Panc1 (cell line): Measurements from ENCODE around the gene UBE2L6. TPM values are rescaled to one million over a fixed set of nuclear protein-coding genes. Genes with fewer than 3 reads are reported as not detected.

ENCODE experiments used
- ATAC-seq: fragments of 200-7000 bp; cut with Tn5 transposase; 2 replicates; pipeline ENCODE4 v1.9.1; 2020; ENCODE audit warnings: mild to moderate bottlenecking, moderate library complexity
- BruUV-seq: library from RNA; stranded (reverse); fragments of 400-500 nt; replicated peaks from 2 replicates; lab custom pipeline; 2021; lab: Mats Ljungman, UMichigan
- CTCF ChIA-PET: fragments of 300-600 bp; sonication (Branson Sonifier 250); formaldehyde crosslinking; loops from one replicate; lab custom pipeline; 2022; ENCODE audit warnings: antibody characterized with exemption; lab: Charles Lee
- POLR2A ChIA-PET: fragments of 300-600 bp; sonication (Branson Sonifier 250); formaldehyde crosslinking; loops from one replicate; lab custom pipeline; 2022; ENCODE audit warnings: antibody characterized with exemption; lab: Charles Lee
- DNase-seq: peaks from one replicate; pipeline ENCODE4 v3.0.0-alpha.2; 2010; ENCODE audit warnings: low read depth, low spot score
- H3K27ac ChIP-seq: 2 replicates; pipeline ENCODE4 v1.5.1; 2011; ENCODE audit warnings: mild to moderate bottlenecking, low read length, inconsistent platforms
- H3K27me3 ChIP-seq: fragments of 200-500 bp; sonication (Bioruptor generic); 2 replicates; pipeline ENCODE4 v1.6.0; 2014; ENCODE audit warnings: low read length, inconsistent platforms; ENCODE audit not compliant: control insufficient read depth, insufficient read depth
- H3K36me3 ChIP-seq: fragments of 200-500 bp; sonication (Bioruptor generic); 2 replicates; pipeline ENCODE4 v1.5.1; 2014; ENCODE audit warnings: inconsistent platforms, mild to moderate bottlenecking, low read length, moderate library complexity; ENCODE audit not compliant: control insufficient read depth, insufficient read depth
- H3K4me1 ChIP-seq: 2 replicates; pipeline ENCODE4 v1.5.1; 2011; ENCODE audit warnings: inconsistent platforms, mild to moderate bottlenecking, low read length, moderate library complexity; ENCODE audit not compliant: control insufficient read depth, insufficient read depth
- H3K4me3 ChIP-seq, 2 experiments: 2 replicates each; pipeline ENCODE4 v1.5.1; 2011 to 2012; ENCODE audit warnings: low read depth in 2 of 2, low read length in 2 of 2, mild to moderate bottlenecking in 2 of 2, inconsistent platforms in 1 of 2, moderate library complexity in 1 of 2
- H3K9me3 ChIP-seq: fragments of 200-500 bp; sonication (Bioruptor generic); 2 replicates; pipeline ENCODE4 v1.5.1; 2014; ENCODE audit warnings: low read depth, mild to moderate bottlenecking, inconsistent platforms, low read length, moderate library complexity; ENCODE audit not compliant: control insufficient read depth, insufficient read depth
- CTCF ChIP-seq: fragments of 450-650 bp; IDR thresholded peaks from 2 replicates; pipeline ENCODE4 v1.5.1; 2017; ENCODE audit warnings: mild to moderate bottlenecking
- POLR2AphosphoS5 ChIP-seq: IDR thresholded peaks from 2 replicates; pipeline ENCODE4 v1.6.1; 2012; ENCODE audit warnings: mild to moderate bottlenecking, low read depth, low read length, moderate library complexity
- REST ChIP-seq, 2 experiments: IDR thresholded peaks; 2 replicates each; pipeline ENCODE4 v1.6.1; 2011 to 2012; ENCODE audit warnings: low read depth in 2 of 2, control low read depth in 1 of 2, low read length in 1 of 2, mild to moderate bottlenecking in 1 of 2, moderate library complexity in 1 of 2; ENCODE audit not compliant: insufficient read depth in 1 of 2
- SIN3A ChIP-seq: IDR thresholded peaks from 2 replicates; pipeline ENCODE4 v1.6.1; 2012; ENCODE audit warnings: low read depth, mild to moderate bottlenecking, low read length, moderate library complexity, borderline replicate concordance; ENCODE audit not compliant: insufficient read depth
- TCF7L2 ChIP-seq: IDR thresholded peaks from 2 replicates; pipeline ENCODE4 v1.6.1; 2011; ENCODE audit warnings: mild to moderate bottlenecking, low read depth, low read length, inconsistent platforms
- in situ Hi-C: cut with HindIII; loops from 2 replicates; pipeline ENCODE4 v1.10.0; 2016; ENCODE audit warnings: low sequenced_read_pairs, low pct_unique_long_range_greater_than_20kb
- intact Hi-C: fragments of 100-400 bp; cut with micrococcal nuclease; formaldehyde crosslinking; loops from one replicate; pipeline ENCODE4 v1.10.0; 2022; ENCODE audit not compliant: unreplicated experiment
- total RNA-seq: library from RNA; stranded (reverse); gene quantifications from one replicate; pipeline ENCODE4 v1.2.1, GENCODE V29; 2021; ENCODE audit not compliant: unreplicated experiment

The UBE2L6 gene
- total RNA-seq, 1 experiment from 2014 or later = 19.1 TPM

- Histone ChIP-seq H3K4me3 (no peak overlapping the region), H3K27ac (no peak overlapping the region), H3K36me3 (no peaks in the 10 kb centered on the region), H3K27me3 (peaks cover 4% of the 10 kb centered on the region; the same call in 1 of the 2 replicates), H3K9me3 (no peaks in the 10 kb centered on the region), H3K4me1 (no peaks in the 10 kb centered on the region)
- no peak for ATAC-seq
- intact Hi-C loops = no loop called here
- in situ Hi-C loops = no loop called here
- CTCF ChIA-PET = no interaction called here
- no TSS peak for BruUV-seq
- no peak for DNase-seq
- POLR2A ChIA-PET = no interaction called here
- TF ChIP-seq POLR2AphosphoS5 (no peak), CTCF (no peak), REST (IDR thresholded peaks at IDR 0.05; ENCODE audit: insufficient read depth in 1 of 2, low read depth in 2 of 2, low read length in 1 of 2) (no peak), SIN3A (no peak), TCF7L2 (no peak)
Measured at GRCh38 chr11:57614234-57614772, 46.8 kb upstream of the UBE2L6 start.

GRCh38 chr11:57610170-57610569, 42.7 kb upstream of the UBE2L6 start:
- BruUV-seq = no TSS peak
- Histone ChIP-seq H3K27me3 (peaks cover 4% of the 10 kb centered on the region; the same call in 1 of the 2 replicates), H3K4me1 (no peaks in the 10 kb centered on the region), H3K9me3 (no peaks in the 10 kb centered on the region), H3K4me3 (no peak overlapping the region), H3K36me3 (no peaks in the 10 kb centered on the region), H3K27ac (no peak overlapping the region)
- ATAC-seq = no peak
- POLR2A ChIA-PET = no interaction called here
- in situ Hi-C loops = no loop called here
- no peak for DNase-seq
- CTCF ChIA-PET = no interaction called here
- intact Hi-C loops = no loop called here
- TF ChIP-seq TCF7L2 (no peak), SIN3A (no peak), REST (IDR thresholded peaks at IDR 0.05; ENCODE audit: insufficient read depth in 1 of 2, low read depth in 2 of 2, low read length in 1 of 2) (no peak), CTCF (no peak), POLR2AphosphoS5 (no peak)
